Measurements from ENCODE around the gene EPB41L1. TPM values are rescaled to one million over a fixed set of nuclear protein-coding genes. Genes with fewer than 3 reads are reported as not detected.

The EPB41L1 gene
- total RNA-seq, 2 experiments from 2014 or later = 0.57 to 1.1 TPM

DNA sequence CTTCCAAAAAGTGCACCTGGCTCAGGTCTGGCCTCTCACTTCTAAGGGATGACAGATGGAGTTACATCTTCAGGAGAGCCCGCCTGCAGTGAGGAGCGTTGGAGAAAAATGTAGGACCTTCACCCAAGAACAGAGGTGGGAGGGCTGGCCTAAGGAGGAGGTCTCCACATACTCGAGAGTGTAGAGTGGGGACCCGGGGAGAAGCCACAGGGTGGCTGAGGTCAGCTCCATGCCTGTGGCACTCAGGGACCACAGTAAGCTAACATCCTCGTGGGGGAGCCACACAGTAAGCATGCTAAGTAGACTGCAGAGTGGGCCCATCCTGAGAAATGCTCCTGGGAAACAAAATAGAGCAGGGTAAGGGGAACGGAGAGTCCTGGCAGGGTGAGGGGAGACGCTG, 105.8 kb downstream of the EPB41L1 start:
- Mint-ChIP-seq H3K36me3 (ENCODE audit: low read depth) (peaks cover 3% of the 10 kb centered on the region), H3K27me3 (ENCODE audit: low read depth) (no peaks in the 10 kb centered on the region), H3K9me3 (no peaks in the 10 kb centered on the region), H3K4me3 (no peak overlapping the region), H3K27ac (no peak overlapping the region), H3K4me1 (ENCODE audit: low read depth) (no peaks in the 10 kb centered on the region)
- intact Hi-C loops (cut with micrococcal nuclease) = no loop called here
- CTCF ChIA-PET = interaction anchor here (0.6 kb wide), 1 partner anchor 574 kb away, joined by 3 read pairs; no protein-coding TSS in a partner anchor
- no peak for DNase-seq

GRCh38 chr20:36261389-36262105, 107.0 kb downstream of the EPB41L1 start:
- H3K4me3 Mint-ChIP-seq = no peak overlapping the region
- intact Hi-C loops (cut with micrococcal nuclease) = no loop called here
- H3K27me3 Mint-ChIP-seq (ENCODE audit: low read depth) = no peaks in the 10 kb centered on the region
- peaks cover 3% of the 10 kb centered on the region for H3K36me3 Mint-ChIP-seq (ENCODE audit: low read depth)
- no peaks in the 10 kb centered on the region for H3K4me1 Mint-ChIP-seq (ENCODE audit: low read depth)
- DNase-seq = no peak
- no peak overlapping the region for H3K27ac Mint-ChIP-seq
- H3K9me3 Mint-ChIP-seq = no peaks in the 10 kb centered on the region
- CTCF ChIA-PET = interaction anchor here (0.9 to 1.1 kb wide), 2 partner anchors 15 to 178 kb away, joined by 3 read pairs; no protein-coding TSS in a partner anchor

DNA sequence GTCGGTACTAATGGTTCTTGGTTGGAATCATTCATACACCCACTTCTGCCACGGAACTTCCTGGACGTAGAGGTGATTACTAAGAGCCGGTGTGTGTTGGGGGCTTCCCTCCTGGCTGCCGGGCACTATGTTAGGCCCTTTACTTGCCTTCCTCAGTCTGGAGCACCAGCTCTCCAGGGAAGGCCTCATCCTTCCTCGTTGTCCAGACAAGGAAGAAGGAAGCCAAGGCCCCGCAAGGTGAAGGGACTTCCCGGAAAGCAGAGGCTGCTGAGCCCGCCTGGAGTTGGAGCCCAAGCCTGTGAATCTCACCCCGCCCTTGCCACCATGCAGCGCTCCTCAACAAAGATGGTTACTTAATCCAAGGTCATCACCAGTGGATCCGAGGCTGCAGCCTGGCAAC, 107.9 kb downstream of the EPB41L1 start:
- H3K9me3 Mint-ChIP-seq = no peaks in the 10 kb centered on the region
- CTCF ChIA-PET = interaction anchor here (1.1 kb wide), 1 partner anchor 177 kb away, joined by 3 read pairs; no protein-coding TSS in a partner anchor
- no peak for DNase-seq
- intact Hi-C loops (cut with micrococcal nuclease) = no loop called here
- peaks cover 2% of the 10 kb centered on the region for H3K36me3 Mint-ChIP-seq (ENCODE audit: low read depth)
- no peak overlapping the region for H3K27ac Mint-ChIP-seq
- no peaks in the 10 kb centered on the region for H3K27me3 Mint-ChIP-seq (ENCODE audit: low read depth)
- H3K4me1 Mint-ChIP-seq (ENCODE audit: low read depth) = no peaks in the 10 kb centered on the region
- H3K4me3 Mint-ChIP-seq = no peak overlapping the region

DNA sequence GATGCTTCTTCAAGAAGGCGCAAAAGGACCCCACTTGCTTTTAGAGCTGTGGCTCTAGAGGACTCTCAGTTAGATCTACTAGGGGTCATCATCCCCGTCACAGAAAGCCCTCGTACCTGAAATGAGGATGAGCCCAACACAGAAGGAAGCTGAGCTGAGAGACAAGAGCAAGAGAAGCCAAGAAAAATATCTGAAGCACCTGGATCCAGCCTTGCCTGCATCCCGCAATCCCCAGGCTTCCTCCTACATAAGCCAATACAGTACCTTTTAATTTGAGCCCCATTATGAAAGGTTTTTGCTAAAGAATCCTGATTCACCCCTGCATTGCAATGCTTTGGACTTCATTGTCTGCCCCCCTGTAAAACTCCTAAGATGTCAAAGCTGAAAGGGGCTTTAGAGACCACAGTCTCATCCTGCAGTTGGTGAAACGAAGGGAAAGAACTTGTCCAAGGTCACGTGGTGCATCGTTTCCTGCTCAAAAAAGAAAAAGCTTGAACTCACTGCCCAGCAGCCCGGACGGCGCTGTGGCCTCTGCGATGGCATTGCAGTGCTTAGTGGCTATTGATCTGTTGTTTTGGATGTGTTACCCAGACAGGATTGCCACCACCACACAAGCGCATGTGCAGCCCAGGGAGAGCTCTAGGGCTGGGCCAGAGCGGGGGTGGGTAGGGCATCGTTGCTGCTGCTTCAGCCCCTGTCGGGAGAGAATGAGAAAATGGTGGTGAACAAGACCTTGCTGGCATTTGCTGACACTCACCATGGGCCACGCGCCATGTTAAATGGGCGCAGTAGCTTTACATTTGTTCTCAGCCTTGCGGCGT, 110.1 kb downstream of the EPB41L1 start:
- Mint-ChIP-seq H3K4me1 (ENCODE audit: low read depth) (no peaks in the 10 kb centered on the region), H3K9me3 (no peaks in the 10 kb centered on the region), H3K27ac (no peak overlapping the region), H3K4me3 (no peak overlapping the region), H3K27me3 (ENCODE audit: low read depth) (no peaks in the 10 kb centered on the region), H3K36me3 (ENCODE audit: low read depth) (no peaks in the 10 kb centered on the region)
- no peak for DNase-seq
- intact Hi-C loops (cut with micrococcal nuclease) = no loop called here
- CTCF ChIA-PET = interaction anchor here (0.6 to 0.8 kb wide), 3 partner anchors 9 to 543 kb away, joined by 3 to 4 read pairs (median 3); no protein-coding TSS in a partner anchor

DNA sequence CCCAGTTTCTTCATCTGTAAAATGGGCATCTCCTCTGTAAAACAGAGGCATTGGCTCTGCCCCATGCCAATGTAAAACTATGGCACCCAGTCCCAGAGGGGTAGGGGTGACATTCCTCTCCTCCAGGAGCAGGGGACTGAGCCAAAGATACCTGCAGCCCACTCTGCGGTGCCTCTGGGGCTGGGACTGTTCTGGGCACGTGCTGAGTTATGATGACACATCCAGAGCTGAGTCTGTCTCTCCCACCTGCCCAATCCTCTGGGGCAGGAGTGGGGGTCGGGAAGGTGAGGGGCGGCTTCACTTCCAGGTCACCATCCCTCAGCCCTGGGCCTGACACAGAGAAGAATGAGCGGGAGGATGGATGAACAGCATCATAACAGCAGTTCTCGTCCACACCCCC, 111.6 kb downstream of the EPB41L1 start:
- intact Hi-C loops (cut with micrococcal nuclease) = no loop called here
- CTCF ChIA-PET = no interaction called here
- Mint-ChIP-seq H3K36me3 (ENCODE audit: low read depth) (no peaks in the 10 kb centered on the region), H3K27ac (no peak overlapping the region), H3K4me3 (no peak overlapping the region), H3K9me3 (no peaks in the 10 kb centered on the region), H3K4me1 (ENCODE audit: low read depth) (no peaks in the 10 kb centered on the region), H3K27me3 (ENCODE audit: low read depth) (no peaks in the 10 kb centered on the region)
- no peak for DNase-seq

- CTCF ChIA-PET = interaction anchor here (0.6 to 1.6 kb wide), 5 partner anchors 58 to 697 kb away, joined by 3 to 5 read pairs (median 3); no protein-coding TSS in a partner anchor
- H3K27me3 Mint-ChIP-seq (ENCODE audit: low read depth) = no peaks in the 10 kb centered on the region
- no peaks in the 10 kb centered on the region for H3K4me1 Mint-ChIP-seq (ENCODE audit: low read depth)
- no peaks in the 10 kb centered on the region for H3K36me3 Mint-ChIP-seq (ENCODE audit: low read depth)
- no peak for DNase-seq
- H3K9me3 Mint-ChIP-seq = no peaks in the 10 kb centered on the region
- H3K4me3 Mint-ChIP-seq = no peak overlapping the region
- intact Hi-C loops (cut with micrococcal nuclease) = no loop called here
- H3K27ac Mint-ChIP-seq = no peak overlapping the region
These were observed 113.3 kb downstream of the EPB41L1 start for GRCh38 chr20:36267605-36268381.

DNA sequence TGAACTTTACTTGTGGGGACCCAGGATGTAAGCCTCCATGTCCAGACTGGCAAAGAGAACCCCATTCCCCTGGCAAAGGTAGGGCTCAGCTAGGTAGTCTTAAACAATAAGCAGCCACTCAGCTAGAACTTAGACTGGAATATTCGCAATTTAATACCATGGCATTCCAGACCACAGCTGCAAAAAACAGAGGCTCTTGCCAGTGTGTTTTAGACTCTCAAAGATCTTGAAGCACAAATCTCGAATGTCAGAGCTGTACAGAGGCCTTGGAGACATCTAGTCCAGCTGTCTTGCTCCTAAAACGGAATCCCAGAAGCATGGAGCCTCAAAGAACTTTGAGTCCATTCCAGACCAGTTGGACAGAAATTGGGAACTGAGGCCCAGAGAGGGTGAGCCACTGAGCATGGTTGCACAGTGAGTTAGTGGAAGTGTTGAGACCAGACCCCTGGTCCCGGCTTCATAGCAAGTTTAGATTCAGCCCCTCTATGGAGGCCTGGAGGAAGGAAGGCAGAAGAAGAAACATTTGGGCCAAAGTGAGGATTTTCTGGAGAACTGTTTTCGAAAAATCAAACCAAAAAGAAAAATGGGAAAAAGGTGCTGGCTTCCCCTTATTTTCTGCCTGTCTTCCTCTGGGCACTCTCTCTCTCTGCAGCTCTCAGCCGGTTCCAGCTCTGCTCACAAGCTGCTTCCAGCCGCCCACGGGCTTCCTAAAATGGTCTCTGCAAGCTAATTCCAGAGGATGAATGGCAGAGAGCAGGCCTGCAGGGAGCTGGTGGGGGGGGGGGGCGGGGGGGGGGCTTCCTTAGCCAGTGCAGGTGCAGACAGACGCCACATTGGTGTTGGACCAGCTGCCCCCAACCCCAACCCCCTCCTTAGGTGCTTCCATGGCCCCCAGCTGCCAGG, 114.2 kb downstream of the EPB41L1 start:
- no peaks in the 10 kb centered on the region for H3K4me1 Mint-ChIP-seq (ENCODE audit: low read depth)
- H3K27ac Mint-ChIP-seq = no peak overlapping the region
- no peak overlapping the region for H3K4me3 Mint-ChIP-seq
- no peaks in the 10 kb centered on the region for H3K9me3 Mint-ChIP-seq
- CTCF ChIA-PET = interaction anchor here (0.6 to 1.6 kb wide), 5 partner anchors 57 to 276 kb away, joined by 3 to 5 read pairs (median 3); no protein-coding TSS in a partner anchor
- intact Hi-C loops (cut with micrococcal nuclease) = no loop called here
- no peaks in the 10 kb centered on the region for H3K27me3 Mint-ChIP-seq (ENCODE audit: low read depth)
- no peaks in the 10 kb centered on the region for H3K36me3 Mint-ChIP-seq (ENCODE audit: low read depth)
- DNase-seq = no peak

- Mint-ChIP-seq H3K4me3 (no peak overlapping the region), H3K36me3 (ENCODE audit: low read depth) (no peaks in the 10 kb centered on the region), H3K27me3 (ENCODE audit: low read depth) (no peaks in the 10 kb centered on the region), H3K9me3 (no peaks in the 10 kb centered on the region), H3K4me1 (ENCODE audit: low read depth) (no peaks in the 10 kb centered on the region), H3K27ac (no peak overlapping the region)
- CTCF ChIA-PET = interaction anchor here (1.2 to 1.6 kb wide), 2 partner anchors 58 to 170 kb away, joined by 3 to 5 read pairs; no protein-coding TSS in a partner anchor
- intact Hi-C loops (cut with micrococcal nuclease) = no loop called here
- DNase-seq = no peak
These were observed 115.0 kb downstream of the EPB41L1 start for GRCh38 chr20:36269507-36269906.

DNA sequence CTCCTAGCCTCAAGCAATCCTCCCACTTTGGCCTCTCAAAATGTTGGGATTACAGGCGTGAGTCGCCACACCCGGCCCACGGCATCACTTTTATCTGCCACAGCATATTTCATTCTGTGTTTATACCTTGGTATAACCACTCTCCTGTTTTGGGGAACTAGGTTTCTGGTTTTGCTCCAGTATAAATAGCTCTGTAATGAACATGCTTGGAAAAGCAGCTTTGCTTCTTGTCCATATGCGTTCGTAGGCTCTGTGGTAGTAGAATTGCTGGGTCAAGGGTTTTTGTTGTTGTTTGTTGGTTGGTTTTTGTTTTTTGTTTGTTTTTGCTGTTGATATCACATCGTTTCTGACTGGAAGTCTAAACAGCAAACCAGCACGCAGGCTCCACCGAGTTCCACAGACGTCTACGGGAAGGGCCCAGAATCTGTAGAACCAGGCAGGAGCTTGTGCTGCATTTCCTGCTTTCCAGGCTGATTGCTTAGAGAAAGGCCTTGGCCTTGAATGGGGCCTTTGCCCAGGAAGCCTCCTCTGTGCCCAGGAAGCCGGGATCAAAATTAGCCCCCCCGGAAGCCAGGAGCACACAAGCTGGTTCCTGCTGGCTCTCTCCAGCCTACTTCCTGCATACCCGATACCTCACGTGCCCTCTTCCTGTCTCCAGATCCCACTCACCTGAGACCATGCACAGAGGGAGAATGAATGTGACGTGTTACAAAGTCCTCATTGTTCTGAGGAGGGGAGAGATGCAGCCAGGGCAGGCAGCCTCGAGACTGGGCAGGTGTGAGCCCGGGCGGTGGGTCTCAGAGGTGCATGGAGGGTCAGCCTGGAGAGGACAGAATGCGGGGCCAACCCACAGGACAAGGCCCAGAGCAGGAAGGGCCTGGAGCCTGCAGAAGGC, 116.5 kb downstream of the EPB41L1 start:
- H3K36me3 Mint-ChIP-seq (ENCODE audit: low read depth) = no peaks in the 10 kb centered on the region
- no peak overlapping the region for H3K27ac Mint-ChIP-seq
- intact Hi-C loops (cut with micrococcal nuclease) = no loop called here
- CTCF ChIA-PET = interaction anchor here (0.9 kb wide), 1 partner anchor 168 kb away, joined by 3 read pairs; no protein-coding TSS in a partner anchor
- no peaks in the 10 kb centered on the region for H3K9me3 Mint-ChIP-seq
- H3K4me3 Mint-ChIP-seq = no peak overlapping the region
- no peak for DNase-seq
- H3K27me3 Mint-ChIP-seq (ENCODE audit: low read depth) = no peaks in the 10 kb centered on the region
- no peaks in the 10 kb centered on the region for H3K4me1 Mint-ChIP-seq (ENCODE audit: low read depth)

DNA sequence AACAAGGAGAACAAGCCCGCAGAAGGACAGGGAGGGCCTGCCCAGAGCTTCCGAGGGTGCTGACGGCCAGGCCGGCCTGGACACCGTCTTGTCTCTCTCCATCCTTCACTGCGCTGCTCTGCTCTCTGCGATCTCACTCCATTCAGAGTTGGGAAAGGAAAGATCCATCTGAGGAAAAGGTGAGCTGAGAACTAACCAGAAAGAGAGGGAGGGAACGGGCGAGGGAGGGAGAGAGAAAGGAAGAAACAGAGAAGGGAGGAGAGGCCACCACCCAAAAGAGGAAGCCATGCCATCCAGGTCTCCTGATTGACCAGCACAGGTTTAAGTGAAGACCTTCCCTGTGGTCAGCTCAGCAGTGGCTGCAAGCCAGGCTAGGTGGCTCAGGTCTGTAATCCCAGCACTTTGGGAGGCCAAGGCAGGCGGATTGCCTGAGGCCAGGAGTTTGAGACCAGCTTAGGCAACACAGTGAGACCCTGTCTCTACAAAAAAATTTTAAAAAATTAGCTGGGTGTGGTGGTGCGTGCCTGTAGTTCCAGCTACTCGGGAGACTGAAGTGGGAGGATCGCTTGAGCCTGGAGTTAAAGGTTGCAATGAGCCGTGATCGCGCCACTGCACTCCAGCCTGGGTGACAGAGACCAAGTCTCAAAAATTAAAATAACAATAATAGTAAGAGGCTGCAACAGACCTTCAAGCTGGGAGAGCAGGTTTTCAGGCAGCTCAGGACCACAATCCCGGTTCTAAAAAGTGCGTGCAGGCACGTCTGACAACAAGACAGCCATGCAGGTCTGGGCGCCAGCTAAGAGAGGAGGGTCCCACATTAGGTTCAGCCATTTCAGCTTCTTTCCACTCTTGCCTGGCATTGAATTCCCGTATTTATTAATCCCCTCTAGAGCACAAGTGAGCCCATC, 117.4 kb downstream of the EPB41L1 start:
- no peaks in the 10 kb centered on the region for H3K27me3 Mint-ChIP-seq (ENCODE audit: low read depth)
- intact Hi-C loops (cut with micrococcal nuclease) = no loop called here
- no peak overlapping the region for H3K4me3 Mint-ChIP-seq
- CTCF ChIA-PET = interaction anchor here (1.1 kb wide), 1 partner anchor 54 kb away, joined by 3 read pairs; no protein-coding TSS in a partner anchor
- no peak for DNase-seq
- no peaks in the 10 kb centered on the region for H3K9me3 Mint-ChIP-seq
- H3K27ac Mint-ChIP-seq = no peak overlapping the region
- no peaks in the 10 kb centered on the region for H3K4me1 Mint-ChIP-seq (ENCODE audit: low read depth)
- H3K36me3 Mint-ChIP-seq (ENCODE audit: low read depth) = no peaks in the 10 kb centered on the region

Measured in activated naive CD4-positive, alpha-beta T cell treated with anti-CD3 and anti-CD28 coated beads for 36 hours (primary cell).